Bone marrow (tissue), 2 donors: ENCODE data around the gene RGL3.
"Not testable (repeated sequence)": the region's sequence is repeated elsewhere in the genome, so short reads cannot be mapped to it uniquely, and the experiment has no call there.

Experiments
- DNase-seq, 2 donors: peaks; one replicate each; lab custom pipeline; 2025; lab: John Stamatoyannopoulos, UW

Gene RGL3

GRCh38 chr19:11418549-11419506, at the start of gene RGL3:
Gene RGL3, minus strand, starts transcription at chr19:11419314. Its CDS starts 36 bp downstream, at chr19:11419278.
- no peak for DNase-seq

DNA sequence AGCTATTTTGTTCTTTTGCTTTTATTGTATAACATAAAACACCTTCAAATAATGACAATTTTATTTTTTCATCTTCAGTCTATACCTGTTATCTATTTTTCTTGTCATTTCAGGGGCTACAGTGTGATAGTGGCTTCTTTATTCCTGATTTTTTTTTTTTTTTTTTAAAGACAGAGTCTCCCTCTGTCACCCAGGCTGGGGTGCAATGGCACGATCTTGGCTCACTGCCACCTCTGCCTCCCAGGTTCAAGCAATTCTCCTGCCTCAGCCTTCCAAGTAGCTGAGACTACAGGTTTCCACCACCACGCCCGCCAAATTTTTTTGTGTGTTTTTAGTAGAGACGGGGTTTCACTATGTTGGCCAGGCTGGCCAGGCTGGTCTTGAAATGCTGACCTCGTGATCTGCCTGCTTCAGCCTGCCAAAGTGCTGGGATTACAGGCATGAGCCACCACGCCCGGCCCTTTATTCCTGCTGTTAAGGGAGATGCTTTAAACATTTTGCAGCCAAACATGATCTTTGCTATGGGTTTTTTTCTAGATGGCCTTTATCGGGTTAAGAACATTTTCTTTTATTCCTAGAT, 49.2 kb upstream of the RGL3 start:
- DNase-seq: not testable (repeated sequence)

DNA sequence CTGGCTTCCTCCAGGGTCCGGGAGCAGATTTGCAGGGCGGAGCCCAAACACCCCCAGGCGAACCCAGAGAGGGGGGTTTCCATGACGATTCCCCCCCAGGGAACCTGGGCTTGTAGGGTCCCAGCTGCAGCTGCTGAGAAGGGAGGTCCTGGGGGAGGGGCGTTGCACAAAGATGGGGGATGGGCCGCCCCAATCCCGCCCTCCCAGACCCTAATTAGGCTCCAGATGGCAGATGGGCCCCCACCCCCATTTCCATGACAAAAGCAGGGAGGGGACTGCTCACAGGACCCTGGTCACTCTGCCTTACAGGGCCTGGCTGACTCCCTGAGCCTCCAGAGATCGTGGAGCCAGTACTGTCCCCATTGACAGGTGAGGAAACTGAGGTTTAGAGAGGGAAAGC, 46.5 kb upstream of the RGL3 start:
- DNase-seq: no peak

GRCh38 chr19:11464333-11465265, 45.5 kb upstream of the RGL3 start:
- DNase-seq: no peak

GRCh38 chr19:11463391-11463790, 44.3 kb upstream of the RGL3 start:
- no peak for DNase-seq

- DNase-seq: no peak
Measured at GRCh38 chr19:11461453-11461852, 42.3 kb upstream of the RGL3 start.

- no peak for DNase-seq
Measured at GRCh38 chr19:11460207-11460606, 41.1 kb upstream of the RGL3 start.

DNA sequence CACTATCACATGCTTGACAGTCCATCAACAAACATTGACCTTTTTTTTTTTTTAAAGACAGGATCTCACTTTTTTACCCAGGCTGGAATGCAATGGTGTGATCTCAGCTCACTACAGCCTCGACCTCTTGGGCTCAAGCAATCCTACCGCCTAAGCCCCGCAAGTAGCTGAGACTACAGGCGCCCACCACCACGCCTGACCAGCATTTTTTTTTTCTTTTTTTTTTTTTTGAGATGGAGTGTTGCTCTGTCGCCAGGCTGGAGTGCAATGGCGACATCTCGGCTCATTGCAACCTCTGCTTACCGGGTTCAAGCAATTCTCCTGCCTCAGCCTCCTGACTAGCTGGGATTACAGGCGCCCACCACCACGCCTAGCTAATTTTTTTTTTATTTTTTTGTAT, 39.8 kb upstream of the RGL3 start:
- DNase-seq: not testable (repeated sequence)

- DNase-seq: no peak
Measured at GRCh38 chr19:11458236-11458900, 39.3 kb upstream of the RGL3 start.

GRCh38 chr19:11457831-11458230, 38.7 kb upstream of the RGL3 start:
- no peak for DNase-seq

- no peak for DNase-seq
Measured at GRCh38 chr19:11457115-11457514, 38.0 kb upstream of the RGL3 start.

DNA sequence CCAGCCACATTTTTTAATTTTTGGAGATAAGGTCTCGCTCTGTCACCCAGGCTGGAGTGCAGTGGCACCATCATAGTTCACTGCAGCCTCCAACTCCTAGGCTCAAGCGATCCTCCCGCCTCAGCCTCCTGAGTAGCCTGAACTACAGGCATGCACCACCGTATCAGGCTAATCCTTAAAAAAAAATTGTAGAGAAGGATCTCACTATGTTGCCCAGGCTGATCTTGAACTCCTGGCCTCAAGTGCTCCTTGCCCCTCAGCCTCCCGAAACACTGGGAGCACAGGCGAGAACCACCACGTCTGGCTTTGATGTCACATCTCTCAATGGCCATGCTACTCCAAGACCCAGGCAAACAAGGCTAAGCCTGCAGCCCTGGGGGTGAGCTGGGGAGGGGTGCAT, 37.5 kb upstream of the RGL3 start:
- no peak for DNase-seq

DNA sequence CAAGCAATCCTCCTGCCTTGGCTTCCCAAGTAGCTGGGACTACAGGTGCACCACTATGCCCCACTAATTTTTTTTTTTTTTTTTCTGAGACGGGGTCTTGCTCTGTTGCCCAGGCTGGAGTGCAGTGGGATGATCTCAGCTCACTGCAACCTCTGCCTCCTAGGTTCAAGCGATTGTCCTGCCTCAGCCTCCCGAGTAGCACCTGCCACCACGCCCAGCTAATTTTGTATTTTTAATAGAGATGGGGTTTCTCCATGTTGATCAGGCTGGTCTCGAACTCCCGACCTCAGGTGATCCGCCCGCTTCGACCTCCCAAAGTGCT, 36.1 kb upstream of the RGL3 start:
- DNase-seq: not testable (repeated sequence)

- DNase-seq: no peak
Measured at GRCh38 chr19:11453468-11454341, 34.6 kb upstream of the RGL3 start.

DNA sequence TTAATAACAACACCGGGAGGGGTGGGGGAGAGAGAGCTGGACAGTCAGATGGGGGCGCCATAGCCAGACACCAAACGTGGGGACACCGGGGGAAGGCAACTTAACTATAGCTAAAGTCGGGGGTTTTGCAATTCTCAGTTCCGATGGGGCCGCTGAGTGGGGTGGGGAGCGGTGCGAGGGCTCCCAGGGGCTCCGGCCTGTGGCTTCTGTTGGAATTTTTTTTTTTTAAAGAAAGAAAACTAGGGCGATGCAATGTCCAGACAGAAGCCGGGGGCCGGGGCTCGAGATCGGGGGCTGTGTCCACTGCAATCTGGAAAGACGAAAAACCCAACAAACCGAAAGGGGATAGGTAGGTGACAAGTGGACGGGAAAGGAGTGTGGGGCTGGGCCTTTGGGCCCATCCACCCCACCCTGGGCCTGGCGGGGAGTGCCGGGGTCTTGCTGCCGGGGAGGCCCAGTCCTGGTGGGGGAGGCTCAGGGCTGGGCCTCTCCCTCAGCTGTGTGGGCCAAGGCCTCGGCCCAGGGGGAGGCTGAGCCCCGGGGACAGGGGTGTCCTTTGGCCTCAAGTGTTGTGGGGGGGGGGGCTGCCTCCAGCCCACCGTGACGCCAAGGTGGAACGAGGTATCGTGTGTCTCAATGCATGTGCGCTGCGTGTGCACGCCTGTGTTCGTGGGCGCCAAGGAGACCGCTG, 33.7 kb upstream of the RGL3 start:
- no peak for DNase-seq

GRCh38 chr19:11451871-11452619, 32.9 kb upstream of the RGL3 start:
- no peak for DNase-seq

GRCh38 chr19:11451327-11451870, 32.3 kb upstream of the RGL3 start:
- DNase-seq: no peak

DNA sequence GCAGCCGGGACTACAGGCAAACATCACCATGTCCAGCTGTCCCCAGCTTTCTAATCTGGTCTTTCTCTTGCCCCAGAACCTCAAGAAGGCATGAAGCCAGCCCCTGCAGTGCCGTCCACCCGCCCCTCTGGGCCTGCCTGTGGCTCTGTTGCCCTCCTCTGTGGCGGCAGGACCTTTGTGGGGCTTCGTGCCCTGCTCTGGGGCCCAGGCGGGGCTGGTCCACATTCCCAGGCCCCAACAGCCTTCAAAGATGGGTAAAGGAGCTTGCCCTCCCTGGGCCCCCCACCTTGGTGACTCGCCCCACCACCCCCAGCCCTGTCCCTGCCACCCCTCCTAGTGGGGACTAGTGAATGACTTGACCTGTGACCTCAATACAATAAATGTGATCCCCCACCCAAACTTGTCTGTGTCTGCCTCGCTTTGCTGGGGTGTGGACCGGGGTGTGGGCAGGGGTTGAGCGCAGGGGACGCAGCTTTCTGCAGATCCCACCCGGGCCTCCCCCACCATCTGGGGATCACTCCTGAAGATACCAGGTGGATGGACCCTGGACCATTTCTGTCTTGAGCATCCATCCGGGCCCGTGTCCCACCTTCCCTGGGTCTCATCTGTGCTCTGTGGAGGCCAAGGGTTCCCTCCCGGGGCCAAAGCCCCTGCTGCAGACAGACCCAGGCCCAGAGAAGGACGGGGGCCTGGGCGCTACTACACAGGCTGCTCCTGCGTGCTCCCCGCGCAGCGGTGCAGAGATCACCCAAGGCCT, 31.6 kb upstream of the RGL3 start:
- no peak for DNase-seq
